Suprapubic skin (tissue), 4 donors: Measurements from ENCODE around the gene ZNF805. TPM values are rescaled to one million over a fixed set of nuclear protein-coding genes. Genes with fewer than 3 reads are reported as not detected.
A peak's percentile ranks its signal among the peaks of the same experiment; 100 is the strongest.

Source experiments
- DNase-seq, 2 donors: peaks; one replicate each; pipeline ENCODE4 v3.0.0-alpha.2; 2019; ENCODE audit warnings: low spot score in 2 of 2
- H3K27ac ChIP-seq: fragments of 200-600 bp; sonication (generic); one replicate; pipeline ENCODE4 v1.5.1; 2019
- H3K27me3 ChIP-seq: fragments of 200-600 bp; sonication (generic); one replicate; pipeline ENCODE4 v1.5.1; 2019
- H3K36me3 ChIP-seq: fragments of 200-600 bp; sonication (generic); one replicate; pipeline ENCODE4 v1.5.1; 2019
- H3K4me1 ChIP-seq: fragments of 200-600 bp; sonication (generic); one replicate; pipeline ENCODE4 v1.5.1; 2019
- H3K4me3 ChIP-seq: fragments of 200-600 bp; sonication (generic); one replicate; pipeline ENCODE4 v1.5.1; 2019; ENCODE audit warnings: mild to moderate bottlenecking
- H3K9me3 ChIP-seq: fragments of 200-600 bp; sonication (generic); one replicate; pipeline ENCODE4 v1.5.1; 2019
- EP300 ChIP-seq: sonication (generic); formaldehyde crosslinking; IDR thresholded peaks from one replicate; pipeline ENCODE4 v1.6.1; 2017; ENCODE audit warnings: antibody characterized with exemption
- POLR2A ChIP-seq, 2 donors: fragments of 450-650 bp; IDR thresholded peaks; one replicate each; pipeline ENCODE4 v1.6.1; 2017; ENCODE audit warnings: antibody characterized with exemption in 2 of 2, mild to moderate bottlenecking in 2 of 2, moderate library complexity in 2 of 2
- POLR2AphosphoS5 ChIP-seq, 3 donors: sonication (generic); formaldehyde crosslinking; IDR thresholded peaks; one replicate each; pipeline ENCODE4 v1.6.1; 2017; ENCODE audit warnings: antibody characterized with exemption in 3 of 3
- WGBS: methylation state at CpG from one replicate; pipeline ENCODE4 v1.1.5; 2018; 5-methylcytosine and 5-hydroxymethylcytosine counted together
- total RNA-seq, 4 donors: library from RNA; depleted of rRNA; stranded (reverse); fragments of >200 nt; gene quantifications; one replicate each; pipeline ENCODE4 v1.1.0, GENCODE V29; 2016
- TF ChIP-seq, protein P1 (sequence below), 2 donors: fragments of 200-600 bp in 1 of 2; fragments of 450-650 bp in 1 of 2; sonication (generic) in 1 of 2; IDR thresholded peaks; one replicate each; pipeline ENCODE4 v1.5.1; 2016 to 2019; ENCODE audit warnings: antibody characterized with exemption in 2 of 2, mild to moderate bottlenecking in 1 of 2, moderate library complexity in 1 of 2

Gene ZNF805
- total RNA-seq, 4 donors from 2014 or later: 18.0 to 24.6 (median 18.9) TPM

DNA sequence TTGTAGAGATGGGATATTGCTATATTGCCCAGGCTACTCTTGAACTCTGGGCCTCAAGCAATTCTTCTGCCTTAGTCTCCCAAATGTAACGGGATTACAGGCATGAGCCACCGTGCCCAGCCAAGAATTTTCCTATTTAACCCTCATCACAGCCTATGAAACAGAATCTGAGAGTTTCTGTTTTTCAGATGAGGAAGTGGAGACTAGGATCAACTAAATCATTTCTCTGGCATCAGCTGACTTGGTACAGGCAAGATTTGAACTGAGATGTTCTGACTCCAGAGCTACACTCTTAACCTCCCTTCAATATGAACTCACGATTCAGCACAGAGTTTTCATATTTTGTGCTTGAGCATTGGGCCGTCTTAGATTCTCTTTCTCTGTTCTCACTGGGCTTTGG is 47.9 kb downstream of the ZNF805 start:
- Histone ChIP-seq H3K4me3 (no peak overlapping the region), H3K27ac (no peak overlapping the region), H3K4me1 (no peaks in the 10 kb centered on the region), H3K36me3 (peaks cover 88% of the 10 kb centered on the region), H3K9me3 (no peaks in the 10 kb centered on the region), H3K27me3 (no peaks in the 10 kb centered on the region)
- DNase-seq: no peak
- WGBS: 96% methylated on average over 4 of the region's 4 CpGs
- TF ChIP-seq, protein P1, sequence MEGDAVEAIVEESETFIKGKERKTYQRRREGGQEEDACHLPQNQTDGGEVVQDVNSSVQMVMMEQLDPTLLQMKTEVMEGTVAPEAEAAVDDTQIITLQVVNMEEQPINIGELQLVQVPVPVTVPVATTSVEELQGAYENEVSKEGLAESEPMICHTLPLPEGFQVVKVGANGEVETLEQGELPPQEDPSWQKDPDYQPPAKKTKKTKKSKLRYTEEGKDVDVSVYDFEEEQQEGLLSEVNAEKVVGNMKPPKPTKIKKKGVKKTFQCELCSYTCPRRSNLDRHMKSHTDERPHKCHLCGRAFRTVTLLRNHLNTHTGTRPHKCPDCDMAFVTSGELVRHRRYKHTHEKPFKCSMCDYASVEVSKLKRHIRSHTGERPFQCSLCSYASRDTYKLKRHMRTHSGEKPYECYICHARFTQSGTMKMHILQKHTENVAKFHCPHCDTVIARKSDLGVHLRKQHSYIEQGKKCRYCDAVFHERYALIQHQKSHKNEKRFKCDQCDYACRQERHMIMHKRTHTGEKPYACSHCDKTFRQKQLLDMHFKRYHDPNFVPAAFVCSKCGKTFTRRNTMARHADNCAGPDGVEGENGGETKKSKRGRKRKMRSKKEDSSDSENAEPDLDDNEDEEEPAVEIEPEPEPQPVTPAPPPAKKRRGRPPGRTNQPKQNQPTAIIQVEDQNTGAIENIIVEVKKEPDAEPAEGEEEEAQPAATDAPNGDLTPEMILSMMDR (IDR thresholded peaks at IDR 0.05): no peak
- no peak for TF ChIP-seq POLR2A (IDR thresholded peaks at IDR 0.05)
- no peak for TF ChIP-seq EP300
- no peak for TF ChIP-seq POLR2AphosphoS5 (IDR thresholded peaks at IDR 0.05)

DNA sequence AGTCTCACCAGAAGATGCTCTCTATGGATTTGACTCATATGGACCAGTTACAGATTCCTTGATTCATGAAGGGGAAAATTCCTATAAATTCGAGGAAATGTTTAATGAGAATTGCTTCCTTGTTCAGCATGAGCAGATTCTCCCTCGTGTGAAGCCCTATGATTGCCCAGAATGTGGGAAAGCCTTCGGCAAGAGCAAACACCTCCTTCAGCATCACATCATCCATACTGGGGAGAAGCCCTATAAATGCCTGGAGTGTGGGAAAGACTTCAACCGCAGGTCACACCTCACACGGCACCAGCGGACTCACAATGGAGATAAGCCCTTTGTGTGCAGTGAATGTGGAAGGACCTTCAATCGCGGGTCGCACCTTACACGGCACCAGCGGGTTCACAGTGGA is 50.5 kb downstream of the ZNF805 start:
- DNase-seq: no peak
- no peaks in the 10 kb centered on the region for H3K4me1 ChIP-seq
- TF ChIP-seq EP300 (no peak), POLR2A (IDR thresholded peaks at IDR 0.05) (no peak), POLR2AphosphoS5 (IDR thresholded peaks at IDR 0.05) (no peak)
- TF ChIP-seq, protein P1 (IDR thresholded peaks at IDR 0.05): no peak
- no peak overlapping the region for H3K27ac ChIP-seq
- H3K9me3 ChIP-seq: no peaks in the 10 kb centered on the region
- H3K4me3 ChIP-seq: no peak overlapping the region
- WGBS: 99% methylated on average over 11 of the region's 11 CpGs
- peaks cover 94% of the 10 kb centered on the region for H3K36me3 ChIP-seq
- H3K27me3 ChIP-seq: no peaks in the 10 kb centered on the region

DNA sequence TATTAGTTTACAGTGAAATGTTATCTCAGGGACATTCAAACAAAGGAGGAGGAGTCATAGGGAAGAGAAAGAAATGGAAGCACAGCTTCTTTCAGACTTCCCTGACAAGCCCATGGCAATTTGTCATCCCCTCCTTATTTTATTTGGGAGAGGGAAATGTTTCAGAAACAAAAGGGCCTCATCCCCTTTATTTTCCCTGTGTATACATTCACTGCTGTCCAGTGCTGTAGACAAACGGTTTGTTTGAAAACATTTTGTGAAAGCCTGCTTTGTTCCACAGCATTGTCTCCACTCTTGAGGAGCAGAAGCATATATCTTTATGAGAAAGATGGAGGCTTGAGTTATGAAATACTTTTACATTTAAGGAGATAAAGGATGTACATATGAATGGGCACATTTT is 52.1 kb downstream of the ZNF805 start:
- 87% methylated on average over 1 of the region's 1 CpG for WGBS
- DNase-seq: no peak
- Histone ChIP-seq H3K27ac (no peak overlapping the region), H3K4me1 (no peaks in the 10 kb centered on the region), H3K27me3 (no peaks in the 10 kb centered on the region), H3K4me3 (no peak overlapping the region), H3K9me3 (no peaks in the 10 kb centered on the region), H3K36me3 (peaks cover 84% of the 10 kb centered on the region)
- TF ChIP-seq EP300: no peak
- TF ChIP-seq, protein P1 (IDR thresholded peaks at IDR 0.05): no peak
- no peak for TF ChIP-seq POLR2A (IDR thresholded peaks at IDR 0.05)
- TF ChIP-seq POLR2AphosphoS5 (IDR thresholded peaks at IDR 0.05): no peak

DNA sequence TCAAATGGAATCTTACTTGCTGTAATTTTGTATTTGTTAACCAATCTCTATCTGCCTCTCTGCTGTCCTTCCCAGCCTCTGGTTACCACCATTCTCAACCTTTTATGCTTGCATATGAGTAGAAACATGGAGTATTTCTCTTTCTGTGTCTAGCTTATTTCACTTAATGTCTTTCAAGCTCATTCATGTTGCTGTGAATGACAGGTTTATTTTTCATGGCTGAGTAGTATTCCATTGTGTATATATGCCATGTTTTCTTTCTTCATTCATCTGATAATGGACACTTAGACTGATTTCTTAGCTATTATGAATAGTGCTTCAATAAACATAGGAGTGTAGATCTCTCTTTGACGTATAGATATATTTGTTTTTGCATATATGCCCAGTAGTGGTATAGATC is 53.3 kb downstream of the ZNF805 start:
- H3K4me1 ChIP-seq: no peaks in the 10 kb centered on the region

DNA sequence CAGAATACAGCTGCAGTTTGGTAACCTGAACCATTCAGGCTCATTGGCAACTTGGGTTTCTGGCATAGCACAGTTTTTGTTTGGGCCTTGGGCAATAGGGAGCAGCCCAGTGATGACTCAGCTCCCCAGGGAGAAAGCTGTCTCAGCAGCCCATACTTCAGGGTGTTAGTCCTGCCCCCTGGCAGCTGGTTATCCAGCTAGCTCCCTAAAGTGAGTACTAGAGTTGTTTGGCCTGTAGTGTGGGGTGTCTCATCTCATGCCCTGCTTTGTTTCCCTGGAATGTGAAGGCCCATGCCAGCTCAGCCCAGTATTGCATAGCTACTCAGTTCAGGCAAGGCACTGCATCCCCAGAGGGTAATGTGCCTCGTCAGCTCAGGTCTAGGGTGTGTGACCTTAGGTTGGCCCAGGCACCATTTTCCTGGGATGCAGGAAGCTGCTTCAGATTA is 61.6 kb downstream of the ZNF805 start:
- WGBS: no CpG with 5 or more reads among the region's 1 CpG
- H3K27ac ChIP-seq: peak overlapping the region; percentile 51
- peaks cover 17% of the 10 kb centered on the region for H3K36me3 ChIP-seq
- peaks cover 29% of the 10 kb centered on the region for H3K4me1 ChIP-seq
- no peaks in the 10 kb centered on the region for H3K9me3 ChIP-seq
- peak in 1 of 2 donors; percentile 64 for DNase-seq
- H3K4me3 ChIP-seq: no peak overlapping the region
- H3K27me3 ChIP-seq: no peaks in the 10 kb centered on the region
- no peak for TF ChIP-seq POLR2A (IDR thresholded peaks at IDR 0.05)
- no peak for TF ChIP-seq EP300
- TF ChIP-seq POLR2AphosphoS5 (IDR thresholded peaks at IDR 0.05): peak in 1 of 3 donors; percentile 78

More for the DNA sequence above, 53.3 kb downstream of the ZNF805 start:
- Histone ChIP-seq H3K27ac (no peak overlapping the region), H3K36me3 (peaks cover 72% of the 10 kb centered on the region), H3K4me3 (no peak overlapping the region), H3K27me3 (no peaks in the 10 kb centered on the region), H3K9me3 (no peaks in the 10 kb centered on the region)
- WGBS: 100% methylated on average over 1 of the region's 1 CpG
- DNase-seq: no peak
- TF ChIP-seq POLR2AphosphoS5 (IDR thresholded peaks at IDR 0.05): no peak
- TF ChIP-seq, protein P1 (IDR thresholded peaks at IDR 0.05): no peak
- TF ChIP-seq POLR2A (IDR thresholded peaks at IDR 0.05): no peak
- no peak for TF ChIP-seq EP300
